ENCODE measurements around the gene AXIN1.

GRCh38 chr16:347203-347602 lies 5.3 kb downstream of the AXIN1 start:
- no peak for TF ChIP-seq CTCF (IDR thresholded peaks at IDR 0.05)
- no peak for TF ChIP-seq EZH2 (IDR thresholded peaks at IDR 0.05)
- no peak for TF ChIP-seq EZH2phosphoT487 (IDR thresholded peaks at IDR 0.05)

Data from neural progenitor cell (in vitro differentiated cells).